ENCODE results near the gene HAX1.
"Not testable (repeated sequence)": the region's sequence is repeated elsewhere in the genome, so short reads cannot be mapped to it uniquely, and the experiment has no call there.

The HAX1 gene

DNA sequence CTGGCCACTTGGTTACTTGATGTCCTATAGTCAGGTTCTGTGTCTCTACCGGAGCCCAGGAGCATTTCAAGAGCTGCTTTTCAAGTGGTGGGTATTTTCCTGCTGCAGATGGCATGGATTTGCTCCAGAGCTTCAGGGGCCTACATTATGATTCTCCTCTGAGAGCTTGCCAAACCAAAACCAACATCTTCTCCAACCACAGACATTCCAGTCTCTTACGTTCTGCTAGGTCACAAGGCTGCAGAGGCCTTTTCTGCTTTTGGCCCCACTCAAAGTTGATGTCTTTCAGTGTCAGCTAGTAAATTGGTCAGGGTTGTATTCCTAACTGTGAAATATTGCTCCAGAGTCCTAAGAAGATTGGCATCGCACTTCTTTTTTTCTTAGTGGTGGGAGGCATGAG lies 33.7 kb downstream of the HAX1 start:
- TF ChIP-seq POLR2A (IDR thresholded peaks at IDR 0.05; ENCODE audit: low read depth, low read length) (no peak), SPI1 (IDR thresholded peaks at IDR 0.05; ENCODE audit: low read depth, low read length) (no peak), TAF1 (IDR thresholded peaks at IDR 0.05; ENCODE audit: low read depth, low read length) (no peak), PAX5 (IDR thresholded peaks at IDR 0.05; ENCODE audit: insufficient read depth, low read length, severe bottlenecking) (no peak), POU2F2 (IDR thresholded peaks at IDR 0.05; ENCODE audit: low read depth, low read length) (no peak), POLR2AphosphoS5 (IDR thresholded peaks at IDR 0.05; ENCODE audit: low read depth, low read length) (no peak)
- FAIRE-seq, result no peak
- DNase-seq (ENCODE audit: insufficient read length, low spot score), result no peak

GRCh38 chr1:154307670-154308270 lies 35.3 kb downstream of the HAX1 start:
- DNase-seq (ENCODE audit: insufficient read length, low spot score); FAIRE-seq: not testable (repeated sequence)

GRCh38 chr1:154309136-154309535 lies 36.7 kb downstream of the HAX1 start:
- not testable (repeated sequence) for FAIRE-seq; DNase-seq (ENCODE audit: insufficient read length, low spot score)

GRCh38 chr1:154312229-154313065 lies 40.0 kb downstream of the HAX1 start:
- DNase-seq (ENCODE audit: insufficient read length, low spot score); FAIRE-seq: not testable (repeated sequence)

DNA sequence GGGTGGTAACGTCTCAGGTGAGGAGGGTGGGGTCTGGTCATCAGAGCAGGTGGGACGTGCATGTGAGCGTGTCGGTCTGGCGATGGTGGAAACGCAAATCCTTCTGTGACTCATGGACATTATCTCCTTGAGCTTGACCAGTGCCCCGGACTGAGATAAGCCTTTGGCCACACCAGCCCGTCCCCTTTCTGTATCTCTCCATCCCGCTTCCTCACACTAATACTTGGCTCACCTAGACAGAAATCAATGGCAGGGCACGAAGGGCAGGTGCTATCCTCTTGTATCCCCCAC lies 40.6 kb downstream of the HAX1 start:
- no peak for TF ChIP-seq SPI1 (IDR thresholded peaks at IDR 0.05; ENCODE audit: low read depth, low read length)
- no peak for TF ChIP-seq TAF1 (IDR thresholded peaks at IDR 0.05; ENCODE audit: low read depth, low read length)
- TF ChIP-seq PAX5 (IDR thresholded peaks at IDR 0.05; ENCODE audit: insufficient read depth, low read length, severe bottlenecking), result no peak
- no peak for TF ChIP-seq POLR2AphosphoS5 (IDR thresholded peaks at IDR 0.05; ENCODE audit: low read depth, low read length)
- TF ChIP-seq POLR2A (IDR thresholded peaks at IDR 0.05; ENCODE audit: low read depth, low read length), result no peak
- TF ChIP-seq POU2F2 (IDR thresholded peaks at IDR 0.05; ENCODE audit: low read depth, low read length), result no peak
- DNase-seq (ENCODE audit: insufficient read length, low spot score) (no peak), FAIRE-seq (no peak)

GRCh38 chr1:154314226-154314625 lies 41.8 kb downstream of the HAX1 start:
- not testable (repeated sequence) for DNase-seq (ENCODE audit: insufficient read length, low spot score); FAIRE-seq

GRCh38 chr1:154316704-154317103 lies 44.3 kb downstream of the HAX1 start:
- DNase-seq (ENCODE audit: insufficient read length, low spot score) (no peak), FAIRE-seq (no peak)
- TF ChIP-seq POLR2AphosphoS5 (IDR thresholded peaks at IDR 0.05; ENCODE audit: low read depth, low read length), result no peak
- no peak for TF ChIP-seq TAF1 (IDR thresholded peaks at IDR 0.05; ENCODE audit: low read depth, low read length)

GRCh38 chr1:154318386-154318785 lies 46.0 kb downstream of the HAX1 start:
- DNase-seq (ENCODE audit: insufficient read length, low spot score) (no peak), FAIRE-seq (no peak)
- no peak for TF ChIP-seq POLR2AphosphoS5 (IDR thresholded peaks at IDR 0.05; ENCODE audit: low read depth, low read length)
- TF ChIP-seq TAF1 (IDR thresholded peaks at IDR 0.05; ENCODE audit: low read depth, low read length), result no peak
- TF ChIP-seq SPI1 (IDR thresholded peaks at IDR 0.05; ENCODE audit: low read depth, low read length), result no peak
- TF ChIP-seq PAX5 (IDR thresholded peaks at IDR 0.05; ENCODE audit: insufficient read depth, low read length, severe bottlenecking), result no peak
- TF ChIP-seq POLR2A (IDR thresholded peaks at IDR 0.05; ENCODE audit: low read depth, low read length), result no peak
- TF ChIP-seq POU2F2 (IDR thresholded peaks at IDR 0.05; ENCODE audit: low read depth, low read length), result no peak

DNA sequence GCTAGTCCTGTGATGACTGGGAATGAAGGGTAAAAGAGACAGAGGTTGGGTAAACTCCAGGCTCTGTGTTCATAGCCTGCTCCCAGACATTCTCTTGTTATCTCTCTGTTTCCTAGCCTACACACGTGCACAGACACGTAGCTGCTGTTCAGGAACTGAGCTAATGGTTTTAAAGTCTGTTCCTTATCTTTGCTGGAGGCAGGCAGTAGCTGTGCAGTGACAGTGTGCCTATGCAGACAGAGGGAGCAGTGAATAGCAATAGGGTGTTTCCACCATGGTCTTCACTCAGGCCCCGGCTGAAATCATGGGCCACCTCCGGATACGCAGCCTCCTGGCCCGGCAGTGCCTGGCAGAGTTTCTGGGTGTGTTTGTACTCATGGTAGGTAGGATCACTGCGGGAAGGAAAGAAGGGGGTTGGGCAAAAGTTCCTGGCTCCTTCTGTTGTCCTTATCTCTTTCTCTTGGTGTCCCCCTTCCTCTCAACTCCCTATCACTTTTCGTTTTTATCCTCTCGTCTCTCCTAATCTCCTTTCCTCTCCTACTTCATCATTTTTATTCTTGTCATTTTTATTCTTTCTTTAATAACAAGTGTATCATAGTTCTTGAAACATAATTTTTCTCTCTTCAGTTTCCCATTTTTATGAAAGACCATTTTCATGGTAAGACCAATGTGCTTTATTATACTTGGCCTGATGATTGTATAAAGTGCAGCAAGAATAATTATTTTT lies 48.6 kb downstream of the HAX1 start, which contains the start of gene AQP10:
AQP10 (plus strand) TSS at position 212 of the 727 bp plus-strand sequence; CDS start at position 275, 63 bp downstream.
- DNase-seq (ENCODE audit: insufficient read length, low spot score), result no peak
- TF ChIP-seq PAX5 (IDR thresholded peaks at IDR 0.05; ENCODE audit: insufficient read depth, low read length, severe bottlenecking) (no peak), SPI1 (IDR thresholded peaks at IDR 0.05; ENCODE audit: low read depth, low read length) (no peak), POLR2AphosphoS5 (IDR thresholded peaks at IDR 0.05; ENCODE audit: low read depth, low read length) (no peak), POU2F2 (IDR thresholded peaks at IDR 0.05; ENCODE audit: low read depth, low read length) (no peak), TAF1 (IDR thresholded peaks at IDR 0.05; ENCODE audit: low read depth, low read length) (no peak), POLR2A (IDR thresholded peaks at IDR 0.05; ENCODE audit: low read depth, low read length) (no peak)
- FAIRE-seq, result no peak

DNA sequence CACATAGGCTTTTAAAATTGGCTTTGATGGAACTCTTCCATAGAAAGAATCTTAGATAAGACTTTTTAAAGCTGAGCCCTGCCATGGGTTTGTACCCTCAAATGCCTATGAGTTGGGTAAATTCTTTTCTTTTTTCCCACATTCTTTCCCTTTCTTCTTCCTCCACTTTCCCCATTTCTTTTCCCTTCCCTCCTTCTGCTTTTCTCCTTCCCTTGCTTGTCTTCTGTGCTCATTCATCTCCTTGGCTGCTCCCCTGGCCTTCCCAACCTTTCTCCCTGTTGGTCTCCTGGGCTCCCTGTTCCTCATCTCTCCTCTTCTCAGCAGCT lies 49.1 kb downstream of the HAX1 start:
- not testable (repeated sequence) for FAIRE-seq; DNase-seq (ENCODE audit: insufficient read length, low spot score)

- FAIRE-seq (no peak), DNase-seq (ENCODE audit: insufficient read length, low spot score) (no peak)
- TF ChIP-seq PAX5 (IDR thresholded peaks at IDR 0.05; ENCODE audit: insufficient read depth, low read length, severe bottlenecking) (no peak), SPI1 (IDR thresholded peaks at IDR 0.05; ENCODE audit: low read depth, low read length) (no peak), POLR2A (IDR thresholded peaks at IDR 0.05; ENCODE audit: low read depth, low read length) (no peak), POLR2AphosphoS5 (IDR thresholded peaks at IDR 0.05; ENCODE audit: low read depth, low read length) (no peak)
These were observed 51.1 kb downstream of the HAX1 start for GRCh38 chr1:154323493-154323892.

Data from GM12891 (cell line).